HG03175 (cell line): Measurements from ENCODE around the gene ADAMTSL3.
"Not testable (repeated sequence)": the region's sequence is repeated elsewhere in the genome, so short reads cannot be mapped to it uniquely, and the experiment has no call there.

Source experiments
- ATAC-seq: cut with Tn5 transposase; IDR thresholded peaks from one replicate; pipeline ENCODE4 v1.9.1; 2021; ENCODE audit warnings: mild to moderate bottlenecking, moderate library complexity; ENCODE audit not compliant: unreplicated experiment

Gene ADAMTSL3

GRCh38 chr15:83695901-83696425, 42.0 kb downstream of the ADAMTSL3 start:
- no peak for ATAC-seq

- ATAC-seq, result no peak
Observed at GRCh38 chr15:83697716-83698115, 43.8 kb downstream of the ADAMTSL3 start.

- ATAC-seq, result no peak
Observed at GRCh38 chr15:83698294-83698693, 44.4 kb downstream of the ADAMTSL3 start.

DNA sequence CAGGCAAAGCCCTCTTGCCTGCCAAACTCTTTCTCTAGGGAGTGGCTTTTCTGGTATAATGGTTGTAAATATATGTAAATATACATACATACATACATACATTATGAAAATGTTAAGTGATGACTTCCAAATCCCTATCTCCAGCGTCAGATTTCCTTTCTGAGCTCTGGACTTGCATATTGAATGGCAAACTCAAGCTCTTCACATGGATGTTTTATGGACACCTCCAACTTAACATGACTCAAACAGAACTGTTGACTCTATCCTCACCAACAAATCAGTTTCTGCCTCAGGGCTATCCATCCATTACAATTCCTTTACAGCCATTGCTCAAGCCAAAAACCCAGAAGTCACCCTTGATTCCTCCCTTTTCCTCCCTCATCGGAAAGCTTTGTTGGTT, 45.1 kb downstream of the ADAMTSL3 start:
- no peak for ATAC-seq

- no peak for ATAC-seq
Observed at GRCh38 chr15:83700082-83700481, 46.2 kb downstream of the ADAMTSL3 start.

GRCh38 chr15:83702314-83702713, 48.4 kb downstream of the ADAMTSL3 start:
- not testable (repeated sequence) for ATAC-seq

DNA sequence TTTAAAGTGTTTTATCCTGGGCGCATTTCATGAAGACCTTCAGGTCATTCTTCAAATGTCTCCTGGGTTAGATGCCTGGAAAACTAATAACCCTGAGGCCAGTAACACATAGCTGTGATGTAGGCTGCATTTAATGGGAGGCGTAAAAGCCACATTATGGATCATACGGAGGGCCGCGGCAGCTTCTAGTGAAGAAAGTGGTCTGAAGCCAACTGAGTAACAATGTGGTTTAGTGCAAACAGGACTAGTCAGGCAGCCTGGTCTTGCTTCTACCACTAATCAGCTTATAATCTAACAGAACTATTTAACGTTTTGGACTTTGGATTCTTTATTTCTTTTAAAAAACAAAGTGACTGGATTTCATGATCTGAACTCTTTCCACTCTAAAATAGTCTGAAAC, 54.4 kb downstream of the ADAMTSL3 start:
- no peak for ATAC-seq

DNA sequence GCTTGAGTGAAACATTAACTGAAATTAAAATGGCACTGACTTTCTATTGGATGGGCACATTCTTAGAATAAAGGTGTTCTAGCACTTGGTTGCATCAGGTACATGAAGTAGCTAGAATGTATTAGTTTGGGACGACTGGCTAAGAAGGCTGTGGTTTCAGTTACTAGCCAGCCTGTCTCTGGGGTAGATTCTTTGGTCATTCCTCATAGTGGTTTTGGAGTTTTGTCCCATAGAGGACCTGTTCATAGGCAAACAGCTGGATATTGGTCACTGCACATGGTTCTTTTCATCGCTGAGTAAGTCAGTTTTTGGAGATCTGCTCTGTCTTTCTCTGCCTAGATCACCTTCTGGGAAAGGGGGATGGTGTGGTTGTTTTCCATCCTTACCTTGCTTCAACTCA, 55.3 kb downstream of the ADAMTSL3 start:
- ATAC-seq, result no peak

DNA sequence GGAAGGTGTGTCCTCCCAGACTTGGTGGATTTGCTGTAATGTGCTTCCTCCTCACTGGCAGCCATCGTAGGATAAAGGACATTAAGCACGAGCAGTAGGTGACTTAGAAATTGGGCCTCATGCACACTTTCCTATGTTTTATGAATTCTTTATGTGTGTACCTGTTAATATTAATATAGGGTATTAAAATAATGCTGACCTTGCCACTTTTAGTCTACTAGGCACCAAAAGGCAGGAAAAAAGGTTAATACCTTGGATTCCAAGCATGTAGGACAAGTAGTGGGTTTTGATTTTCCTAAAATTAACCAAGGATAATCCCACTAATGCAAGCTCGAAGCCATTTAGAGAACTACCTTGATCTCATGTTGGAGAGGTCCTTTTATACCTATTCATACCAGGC, 55.9 kb downstream of the ADAMTSL3 start:
- ATAC-seq, result no peak

- no peak for ATAC-seq
Observed at GRCh38 chr15:83710452-83710851, 56.5 kb downstream of the ADAMTSL3 start.

DNA sequence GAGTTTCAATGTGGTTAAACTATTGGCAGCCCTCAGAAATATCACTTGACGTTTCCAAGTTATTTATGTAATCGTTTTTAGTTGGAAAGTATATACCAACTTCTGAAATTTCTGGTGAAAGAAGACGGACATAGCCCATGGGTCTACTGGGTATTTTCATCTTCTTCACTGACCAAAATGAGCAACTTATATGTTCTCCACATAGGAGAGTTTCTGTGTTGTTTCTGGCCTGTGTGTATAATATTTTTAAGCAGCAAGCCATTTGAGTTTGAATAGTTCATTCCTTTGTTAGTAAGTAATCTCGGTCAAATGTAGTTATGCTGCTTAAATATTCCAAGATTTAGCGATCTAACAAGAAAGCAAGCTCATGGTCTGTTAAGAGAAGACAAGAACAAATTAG, 57.3 kb downstream of the ADAMTSL3 start:
- no peak for ATAC-seq

GRCh38 chr15:83713242-83713641, 59.3 kb downstream of the ADAMTSL3 start:
- no peak for ATAC-seq

GRCh38 chr15:83714939-83715628, 61.2 kb downstream of the ADAMTSL3 start:
- ATAC-seq, result no peak

DNA sequence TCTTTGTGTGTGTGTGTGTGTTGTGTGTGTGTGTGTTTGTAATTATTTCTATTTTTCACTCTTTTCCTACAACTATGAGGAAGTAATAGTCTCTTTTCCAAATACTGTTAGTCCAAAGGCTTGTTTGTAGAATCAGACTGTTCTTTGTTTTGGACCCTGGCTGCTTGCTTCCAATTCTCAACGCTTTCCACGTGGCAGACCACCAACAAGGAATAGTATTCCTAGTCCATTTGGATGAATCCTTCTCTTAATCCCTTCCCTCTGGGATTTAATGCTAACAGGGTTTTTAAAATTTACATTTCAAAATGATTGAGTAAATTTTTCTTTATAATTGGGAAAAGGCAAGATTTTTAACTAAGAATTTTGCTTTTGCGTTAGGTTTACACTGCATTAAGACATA, 62.7 kb downstream of the ADAMTSL3 start:
- ATAC-seq, result no peak

DNA sequence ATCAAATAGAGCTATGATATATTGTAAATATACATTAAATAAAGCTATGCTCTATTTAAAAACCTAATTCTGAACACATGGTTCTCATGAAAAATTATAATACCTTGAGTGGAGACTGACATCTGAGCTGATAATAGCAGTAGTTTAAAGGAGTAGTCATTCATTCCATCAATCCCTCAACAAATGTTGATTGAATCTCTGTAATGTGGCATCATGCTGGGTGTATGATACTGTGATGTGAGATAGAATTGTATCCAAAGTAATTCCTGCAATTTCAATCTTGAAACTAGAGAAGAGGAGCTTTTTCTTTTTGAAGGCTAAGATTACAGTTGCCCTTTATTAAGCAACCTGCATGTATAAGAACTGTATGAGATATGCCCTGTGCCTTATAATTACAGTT, 63.1 kb downstream of the ADAMTSL3 start:
- no peak for ATAC-seq

GRCh38 chr15:83720468-83720867, 66.5 kb downstream of the ADAMTSL3 start:
- no peak for ATAC-seq

GRCh38 chr15:83721031-83721430, 67.1 kb downstream of the ADAMTSL3 start:
- ATAC-seq, result no peak

DNA sequence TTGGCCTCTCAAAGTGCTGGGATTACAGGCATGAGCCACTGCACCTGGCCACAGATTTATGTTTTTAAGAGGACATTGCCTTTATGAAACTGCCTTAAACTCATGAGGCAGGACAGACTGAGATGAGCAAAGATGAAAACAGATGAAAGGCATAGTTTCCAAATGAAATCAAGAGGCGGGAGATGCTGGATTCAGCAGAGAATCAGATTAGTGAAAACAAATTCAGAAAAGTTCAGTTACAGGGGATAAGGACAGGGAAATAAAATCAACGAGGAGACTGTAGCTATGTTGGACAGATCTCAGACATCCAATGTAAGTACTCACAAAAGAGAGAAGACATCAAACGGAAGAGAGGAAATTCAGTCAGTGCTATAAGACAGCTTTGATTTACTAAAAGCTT, 68.1 kb downstream of the ADAMTSL3 start:
- no peak for ATAC-seq

- ATAC-seq, result no peak
Observed at GRCh38 chr15:83723216-83723615, 69.3 kb downstream of the ADAMTSL3 start.

DNA sequence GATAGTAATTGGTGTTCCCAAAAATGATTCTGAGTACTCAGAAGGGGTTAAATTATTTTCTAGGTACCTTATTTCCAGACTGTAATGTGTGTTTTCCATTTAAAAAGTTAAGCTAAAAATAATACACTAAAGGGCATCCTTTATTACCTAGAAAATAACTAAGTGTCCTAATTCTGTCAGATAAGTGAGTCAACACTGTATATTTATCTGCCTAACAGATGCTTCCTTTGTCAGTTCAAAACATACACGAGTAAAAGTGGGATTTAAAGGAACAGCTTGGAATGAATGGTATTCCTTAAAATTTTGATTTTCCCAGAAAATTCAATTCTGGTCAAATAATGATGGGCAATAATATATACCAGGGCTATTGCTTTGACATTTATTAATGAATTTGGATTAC, 78.3 kb downstream of the ADAMTSL3 start:
- ATAC-seq, result no peak

GRCh38 chr15:83732770-83733169, 78.8 kb downstream of the ADAMTSL3 start:
- no peak for ATAC-seq

GRCh38 chr15:83733206-83733605, 79.3 kb downstream of the ADAMTSL3 start:
- ATAC-seq, result no peak

- ATAC-seq, result no peak
Observed at GRCh38 chr15:83733691-83734090, 79.8 kb downstream of the ADAMTSL3 start.
